ENCODE measurements around the gene PANK1.

GRCh38 chr10:89547853-89548513 is 97.1 kb downstream of the PANK1 start:
- TF ChIP-seq, protein P1, sequence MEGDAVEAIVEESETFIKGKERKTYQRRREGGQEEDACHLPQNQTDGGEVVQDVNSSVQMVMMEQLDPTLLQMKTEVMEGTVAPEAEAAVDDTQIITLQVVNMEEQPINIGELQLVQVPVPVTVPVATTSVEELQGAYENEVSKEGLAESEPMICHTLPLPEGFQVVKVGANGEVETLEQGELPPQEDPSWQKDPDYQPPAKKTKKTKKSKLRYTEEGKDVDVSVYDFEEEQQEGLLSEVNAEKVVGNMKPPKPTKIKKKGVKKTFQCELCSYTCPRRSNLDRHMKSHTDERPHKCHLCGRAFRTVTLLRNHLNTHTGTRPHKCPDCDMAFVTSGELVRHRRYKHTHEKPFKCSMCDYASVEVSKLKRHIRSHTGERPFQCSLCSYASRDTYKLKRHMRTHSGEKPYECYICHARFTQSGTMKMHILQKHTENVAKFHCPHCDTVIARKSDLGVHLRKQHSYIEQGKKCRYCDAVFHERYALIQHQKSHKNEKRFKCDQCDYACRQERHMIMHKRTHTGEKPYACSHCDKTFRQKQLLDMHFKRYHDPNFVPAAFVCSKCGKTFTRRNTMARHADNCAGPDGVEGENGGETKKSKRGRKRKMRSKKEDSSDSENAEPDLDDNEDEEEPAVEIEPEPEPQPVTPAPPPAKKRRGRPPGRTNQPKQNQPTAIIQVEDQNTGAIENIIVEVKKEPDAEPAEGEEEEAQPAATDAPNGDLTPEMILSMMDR (IDR thresholded peaks at IDR 0.05; ENCODE audit: poor library complexity): no peak
- no peak for TF ChIP-seq EZH2phosphoT487 (IDR thresholded peaks at IDR 0.05; ENCODE audit: low read depth, severe bottlenecking, unreplicated experiment)
